HEK293 (cell line): ENCODE data around the gene AURKAIP1.

Experiments
- CTCF ChIA-PET: fragments of 350-600 bp; formaldehyde crosslinking; extraction: SDS; loops from one replicate; lab custom pipeline; 2021; ENCODE audit warnings: antibody characterized with exemption; lab: Yijun Ruan, JAX
- POLR2A ChIA-PET: fragments of 300-600 bp; formaldehyde crosslinking; extraction: SDS; loops from one replicate; lab custom pipeline; 2020; ENCODE audit warnings: antibody characterized with exemption, inconsistent platforms; lab: Yijun Ruan, JAX
- H3K27ac ChIP-seq: fragments of 200-500 bp; sonication (Bioruptor generic); 2 replicates; pipeline ENCODE4 v1.5.1; 2014; ENCODE audit warnings: low read depth, low read length, control low read depth, inconsistent platforms; ENCODE audit errors: extremely low read depth
- H3K36me3 ChIP-seq, 2 experiments: fragments of 200-500 bp in 1 of 2; sonication (Bioruptor generic) in 1 of 2; 1 replicate in 1 of 2; 2 replicates in 1 of 2; pipeline ENCODE4 v1.5.1; 2014 to 2017; ENCODE audit warnings: inconsistent platforms in 2 of 2, low read length in 2 of 2; ENCODE audit not compliant: control insufficient read depth in 2 of 2, insufficient read depth in 1 of 2
- H3K4me1 ChIP-seq: fragments of 200-500 bp; sonication (Bioruptor generic); 2 replicates; pipeline ENCODE4 v1.5.1; 2014; ENCODE audit warnings: mild to moderate bottlenecking, low read length, inconsistent platforms; ENCODE audit not compliant: control insufficient read depth, insufficient read depth
- H3K4me3 ChIP-seq: 2 replicates; pipeline ENCODE4 v1.5.1; 2011; ENCODE audit warnings: low read depth, mild to moderate bottlenecking, control low read depth, low read length, moderate library complexity
- H3K9me3 ChIP-seq: fragments of 200-500 bp; sonication (Bioruptor generic); 2 replicates; pipeline ENCODE4 v1.5.1; 2014; ENCODE audit warnings: low read depth, low read length, inconsistent platforms; ENCODE audit not compliant: control insufficient read depth, insufficient read depth
- CTCF ChIP-seq: fragments of 450-650 bp; formaldehyde crosslinking; IDR thresholded peaks from 2 replicates; pipeline ENCODE4 v1.5.1; 2016; ENCODE audit warnings: missing biosample characterization, missing genetic modification characterization
- EGR2 ChIP-seq: fragments of 450-650 bp; formaldehyde crosslinking; IDR thresholded peaks from 2 replicates; pipeline ENCODE4 v1.5.1; 2016; ENCODE audit warnings: low read depth, missing biosample characterization, missing genetic modification characterization
- FEZF1 ChIP-seq: fragments of 450-650 bp; formaldehyde crosslinking; IDR thresholded peaks from 2 replicates; pipeline ENCODE4 v1.5.1; 2016; ENCODE audit warnings: missing biosample characterization, missing genetic modification characterization
- GFI1B ChIP-seq: fragments of 450-650 bp; formaldehyde crosslinking; IDR thresholded peaks from 2 replicates; pipeline ENCODE4 v1.5.1; 2016; ENCODE audit warnings: missing biosample characterization, missing genetic modification characterization
- GLIS1 ChIP-seq: fragments of 450-650 bp; formaldehyde crosslinking; IDR thresholded peaks from 2 replicates; pipeline ENCODE4 v1.5.1; 2016; ENCODE audit warnings: missing biosample characterization, missing genetic modification characterization
- KLF9 ChIP-seq: fragments of 450-650 bp; formaldehyde crosslinking; IDR thresholded peaks from 2 replicates; pipeline ENCODE4 v1.5.1; 2016; ENCODE audit warnings: missing biosample characterization, missing genetic modification characterization, low read depth
- MZF1 ChIP-seq: fragments of 450-650 bp; formaldehyde crosslinking; IDR thresholded peaks from 2 replicates; pipeline ENCODE4 v1.5.1; 2017; ENCODE audit warnings: missing biosample characterization, missing genetic modification characterization, borderline replicate concordance
- SCRT2 ChIP-seq: fragments of 450-650 bp; formaldehyde crosslinking; IDR thresholded peaks from 2 replicates; pipeline ENCODE4 v1.5.1; 2016; ENCODE audit warnings: missing biosample characterization, missing genetic modification characterization
- SP7 ChIP-seq: fragments of 450-650 bp; formaldehyde crosslinking; IDR thresholded peaks from 2 replicates; pipeline ENCODE4 v1.5.1; 2016; ENCODE audit warnings: missing biosample characterization, missing genetic modification characterization
- YY1 ChIP-seq: fragments of 450-650 bp; formaldehyde crosslinking; IDR thresholded peaks from 2 replicates; pipeline ENCODE4 v1.5.1; 2018; ENCODE audit warnings: missing biosample characterization, missing genetic modification characterization
- YY2 ChIP-seq: fragments of 450-650 bp; formaldehyde crosslinking; IDR thresholded peaks from 2 replicates; pipeline ENCODE4 v1.5.1; 2016; ENCODE audit warnings: missing biosample characterization, missing genetic modification characterization
- ZBTB48 ChIP-seq: fragments of 450-650 bp; formaldehyde crosslinking; IDR thresholded peaks from 2 replicates; pipeline ENCODE4 v1.5.1; 2016; ENCODE audit warnings: missing biosample characterization, missing genetic modification characterization
- ZBTB7A ChIP-seq: fragments of 450-650 bp; formaldehyde crosslinking; IDR thresholded peaks from 2 replicates; pipeline ENCODE4 v1.5.1; 2016; ENCODE audit warnings: low read depth, missing biosample characterization, missing genetic modification characterization
- ZFHX2 ChIP-seq: fragments of 450-650 bp; formaldehyde crosslinking; conservative IDR thresholded peaks from 2 replicates; pipeline ENCODE4 v1.5.1; 2016; ENCODE audit warnings: missing biosample characterization, missing genetic modification characterization
- ZIC2 ChIP-seq: fragments of 450-650 bp; formaldehyde crosslinking; IDR thresholded peaks from 2 replicates; pipeline ENCODE4 v1.5.1; 2016; ENCODE audit warnings: missing biosample characterization, missing genetic modification characterization
- ZNF433 ChIP-seq: fragments of 450-650 bp; formaldehyde crosslinking; IDR thresholded peaks from 2 replicates; pipeline ENCODE4 v1.5.1; 2016; ENCODE audit warnings: missing biosample characterization, missing genetic modification characterization, low read depth
- ZNF473 ChIP-seq: fragments of 450-650 bp; formaldehyde crosslinking; IDR thresholded peaks from 2 replicates; pipeline ENCODE4 v1.5.1; 2017; ENCODE audit warnings: missing biosample characterization, missing genetic modification characterization
- ZNF544 ChIP-seq: fragments of 450-650 bp; formaldehyde crosslinking; IDR thresholded peaks from 2 replicates; pipeline ENCODE4 v1.5.0; 2017; ENCODE audit warnings: missing biosample characterization, missing genetic modification characterization
- ZNF555 ChIP-seq: fragments of 450-650 bp; formaldehyde crosslinking; conservative IDR thresholded peaks from 2 replicates; pipeline ENCODE4 v1.5.1; 2017; ENCODE audit warnings: missing biosample characterization, mild to moderate bottlenecking, missing genetic modification characterization, inconsistent platforms
- ZNF580 ChIP-seq: fragments of 450-650 bp; formaldehyde crosslinking; IDR thresholded peaks from 2 replicates; pipeline ENCODE4 v1.5.1; 2016; ENCODE audit warnings: missing biosample characterization, missing genetic modification characterization
- ZNF600 ChIP-seq: fragments of 450-650 bp; formaldehyde crosslinking; IDR thresholded peaks from 2 replicates; pipeline ENCODE4 v1.5.1; 2016; ENCODE audit warnings: missing biosample characterization, missing genetic modification characterization
- ZNF645 ChIP-seq: fragments of 450-650 bp; formaldehyde crosslinking; IDR thresholded peaks from 2 replicates; pipeline ENCODE4; 2016; ENCODE audit warnings: missing biosample characterization, missing genetic modification characterization
- ZNF776 ChIP-seq: fragments of 450-650 bp; formaldehyde crosslinking; IDR thresholded peaks from 2 replicates; pipeline ENCODE4 v1.5.0; 2017; ENCODE audit warnings: missing biosample characterization, missing genetic modification characterization, borderline replicate concordance
- ZXDB ChIP-seq: fragments of 450-650 bp; formaldehyde crosslinking; IDR thresholded peaks from 2 replicates; pipeline ENCODE4 v1.5.1; 2016; ENCODE audit warnings: missing biosample characterization, missing genetic modification characterization
- TF ChIP-seq, protein P1 (sequence below): fragments of 450-650 bp; formaldehyde crosslinking; IDR thresholded peaks from 2 replicates; pipeline ENCODE4 v1.5.1; 2016; ENCODE audit warnings: missing biosample characterization, missing genetic modification characterization

The AURKAIP1 gene

GRCh38 chr1:1342584-1343115, 32.4 kb downstream of the AURKAIP1 start:
- Histone ChIP-seq H3K9me3 (no peaks in the 10 kb centered on the region), H3K36me3 (peaks cover 0 to 66% of the 10 kb centered on the region in 2 experiments; a peak in 2 of 3 replicates), H3K4me3 (no peak overlapping the region), H3K27ac (no peak overlapping the region), H3K4me1 (peaks cover 7% of the 10 kb centered on the region)
- POLR2A ChIA-PET: interaction anchor here (0.5 to 1.2 kb wide), 3 partner anchors 27 to 53 kb away, joined by 3 read pairs; no protein-coding TSS in a partner anchor
- TF ChIP-seq GLIS1 (tag by site-specific recombination) (peak; percentile 76), ZNF776 (tag by site-specific recombination) (no peak), ZIC2 (tag by site-specific recombination) (peak; percentile 59), ZNF555 (no peak)
- CTCF ChIA-PET: interaction anchor here (0.9 kb wide), 1 partner anchor 30 kb away, joined by 3 read pairs; no protein-coding TSS in a partner anchor

GRCh38 chr1:1342061-1342562, 32.9 kb downstream of the AURKAIP1 start:
- TF ChIP-seq ZBTB7A (tag by site-specific recombination) (no peak), ZNF544 (tag by site-specific recombination) (no peak), SCRT2 (tag by site-specific recombination) (no peak), MZF1 (tag by site-specific recombination) (no peak), ZBTB48 (tag by site-specific recombination) (no peak), ZNF645 (tag by site-specific recombination) (no peak), ZNF473 (no peak), YY1 (tag by site-specific recombination) (no peak), ZXDB (tag by site-specific recombination) (no peak), ZNF600 (tag by site-specific recombination) (no peak), GFI1B (tag by site-specific recombination) (no peak), SP7 (no peak), YY2 (tag by site-specific recombination) (no peak), ZNF580 (tag by site-specific recombination) (no peak), ZNF433 (no peak)
- TF ChIP-seq, all 188 proteins: peak for 0
- ChIA-PET POLR2A (interaction anchor here (0.5 to 0.6 kb wide), 2 partner anchors 30 to 54 kb away, joined by 3 read pairs; no protein-coding TSS in a partner anchor), CTCF (interaction anchor here (0.9 kb wide), 1 partner anchor 30 kb away, joined by 3 read pairs; no protein-coding TSS in a partner anchor)
- Histone ChIP-seq H3K4me3 (no peak overlapping the region), H3K27ac (no peak overlapping the region), H3K9me3 (no peaks in the 10 kb centered on the region), H3K4me1 (peaks cover 1% of the 10 kb centered on the region), H3K36me3 (peaks cover 0 to 71% of the 10 kb centered on the region in 2 experiments; a peak in 2 of 3 replicates)

- H3K36me3 ChIP-seq: peaks cover 0 to 73% of the 10 kb centered on the region in 2 experiments; a peak in 2 of 3 replicates
- TF ChIP-seq KLF9 (tag by site-specific recombination) (peak; percentile 41; the same call in 1 of the 2 replicates), CTCF (tag by site-specific recombination) (no peak), EGR2 (tag by site-specific recombination) (peak; percentile 56; the same call in 1 of the 2 replicates), FEZF1 (tag by site-specific recombination) (no peak), ZFHX2 (tag by site-specific recombination) (peak; percentile 77), ZNF600 (tag by site-specific recombination) (peak; percentile 20; the same call in 1 of the 2 replicates)
- TF ChIP-seq, protein P1, sequence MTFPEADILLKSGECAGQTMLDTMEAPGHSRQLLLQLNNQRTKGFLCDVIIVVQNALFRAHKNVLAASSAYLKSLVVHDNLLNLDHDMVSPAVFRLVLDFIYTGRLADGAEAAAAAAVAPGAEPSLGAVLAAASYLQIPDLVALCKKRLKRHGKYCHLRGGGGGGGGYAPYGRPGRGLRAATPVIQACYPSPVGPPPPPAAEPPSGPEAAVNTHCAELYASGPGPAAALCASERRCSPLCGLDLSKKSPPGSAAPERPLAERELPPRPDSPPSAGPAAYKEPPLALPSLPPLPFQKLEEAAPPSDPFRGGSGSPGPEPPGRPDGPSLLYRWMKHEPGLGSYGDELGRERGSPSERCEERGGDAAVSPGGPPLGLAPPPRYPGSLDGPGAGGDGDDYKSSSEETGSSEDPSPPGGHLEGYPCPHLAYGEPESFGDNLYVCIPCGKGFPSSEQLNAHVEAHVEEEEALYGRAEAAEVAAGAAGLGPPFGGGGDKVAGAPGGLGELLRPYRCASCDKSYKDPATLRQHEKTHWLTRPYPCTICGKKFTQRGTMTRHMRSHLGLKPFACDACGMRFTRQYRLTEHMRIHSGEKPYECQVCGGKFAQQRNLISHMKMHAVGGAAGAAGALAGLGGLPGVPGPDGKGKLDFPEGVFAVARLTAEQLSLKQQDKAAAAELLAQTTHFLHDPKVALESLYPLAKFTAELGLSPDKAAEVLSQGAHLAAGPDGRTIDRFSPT (tag by site-specific recombination): peak; percentile 57; the same call in 1 of the 2 replicates
- no peak overlapping the region for H3K4me3 ChIP-seq
- ChIA-PET CTCF (no interaction called here), POLR2A (no interaction called here)
- no peaks in the 10 kb centered on the region for H3K9me3 ChIP-seq
- no peak overlapping the region for H3K27ac ChIP-seq
- no peaks in the 10 kb centered on the region; the same call in 1 of the 2 replicates for H3K4me1 ChIP-seq
Observed at GRCh38 chr1:1341549-1342021, 33.4 kb downstream of the AURKAIP1 start.
